Epidermal melanocyte (primary cell): ENCODE data around the gene TTC23L.

Source experiments
- DNase-seq: peaks from one replicate; pipeline ENCODE4 v3.0.0; 2011; ENCODE audit warnings: low spot score; ENCODE audit not compliant: insufficient read length

The TTC23L gene

DNA sequence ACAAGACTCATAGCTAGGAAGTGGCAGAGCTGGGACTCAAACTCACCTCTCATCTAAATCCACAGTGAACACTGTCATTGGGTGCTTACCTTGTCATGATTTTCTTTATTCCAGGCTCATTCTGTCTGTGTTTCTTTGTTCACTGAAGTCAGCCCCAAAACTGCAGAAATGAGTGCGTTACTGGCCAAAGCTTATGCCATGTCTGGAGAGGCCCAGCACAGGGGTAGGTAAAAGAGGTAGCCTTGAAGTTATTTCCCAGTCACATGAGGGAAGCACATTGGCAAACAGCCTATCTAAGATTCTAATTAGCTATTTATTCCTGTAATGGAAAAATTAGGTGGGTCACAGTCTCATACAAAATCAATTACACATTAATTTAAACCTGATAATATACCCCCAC lies 29.8 kb downstream of the TTC23L start:
- DNase-seq: no peak

DNA sequence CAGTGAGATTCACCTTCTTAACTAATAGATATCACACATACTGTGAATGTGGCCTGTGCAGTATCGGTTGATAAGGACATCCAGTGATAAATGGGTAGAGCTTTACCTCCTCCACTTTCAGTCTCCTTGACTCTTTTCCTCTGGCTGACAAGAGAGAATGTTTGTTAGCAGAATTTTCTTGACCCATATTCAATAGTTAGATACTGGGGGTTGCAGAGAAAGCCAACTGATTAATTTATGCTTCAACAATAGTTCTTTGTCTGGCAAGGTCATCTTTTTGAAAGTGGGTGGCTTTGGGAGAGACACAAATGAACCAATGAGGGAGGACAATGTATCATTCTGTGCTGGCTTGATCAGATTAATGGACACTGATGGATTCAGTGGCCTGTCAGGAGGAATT lies 30.3 kb downstream of the TTC23L start:
- DNase-seq: no peak

DNA sequence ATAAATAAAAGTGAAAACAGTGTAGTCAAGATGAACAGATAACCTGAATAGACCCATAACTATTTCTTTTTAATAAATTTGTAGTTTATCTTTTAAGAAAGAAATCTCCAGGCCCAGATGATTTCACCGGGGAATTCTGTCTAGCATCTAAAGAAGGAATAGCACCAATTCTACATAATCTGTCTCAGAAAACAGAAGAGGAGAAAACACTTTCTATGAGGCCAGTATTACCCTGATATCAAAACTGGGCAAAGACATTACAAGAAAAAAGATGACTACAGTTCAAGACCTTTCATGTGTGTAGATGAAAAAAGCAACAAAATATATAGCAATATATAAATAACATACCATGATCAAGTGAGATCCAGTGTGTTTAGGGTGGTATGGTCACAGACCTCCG lies 31.4 kb downstream of the TTC23L start:
- no peak for DNase-seq

DNA sequence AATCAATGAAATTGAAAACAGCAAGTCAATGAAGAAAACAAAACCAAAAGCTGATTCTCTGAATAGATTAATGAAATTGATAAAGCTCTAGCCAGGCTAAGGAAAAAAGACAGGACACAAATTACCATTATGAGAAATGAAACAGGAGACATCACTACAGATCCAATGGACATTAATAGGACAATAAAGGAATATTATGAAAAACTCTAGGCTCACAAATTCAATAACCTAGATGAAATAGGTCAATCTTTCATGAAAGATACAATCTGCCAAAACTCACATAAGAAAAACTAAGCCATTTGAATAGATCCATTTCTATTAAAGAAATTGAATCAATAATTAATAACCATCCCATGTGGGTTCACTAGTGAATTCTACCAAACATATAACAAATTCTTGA lies 37.3 kb downstream of the TTC23L start:
- no peak for DNase-seq

DNA sequence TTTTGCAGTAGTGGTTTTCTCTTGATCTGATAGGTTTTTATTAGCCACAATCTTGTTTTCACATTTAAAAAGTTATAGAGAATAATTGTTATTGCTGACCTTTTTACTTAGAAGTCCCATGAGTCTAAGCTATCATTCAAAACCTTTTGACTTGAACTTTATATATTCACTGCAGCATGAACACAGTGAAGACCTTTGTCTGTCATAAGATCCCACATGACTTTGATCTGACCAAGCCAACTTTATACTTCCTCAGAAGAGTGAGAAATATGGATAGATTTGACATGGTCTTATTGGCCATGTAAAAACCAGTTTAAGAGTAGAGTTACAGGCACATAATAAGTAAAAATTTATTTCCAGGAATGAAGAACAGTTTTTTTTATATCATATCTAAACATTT lies 42.3 kb downstream of the TTC23L start:
- peak; percentile 46 for DNase-seq

DNA sequence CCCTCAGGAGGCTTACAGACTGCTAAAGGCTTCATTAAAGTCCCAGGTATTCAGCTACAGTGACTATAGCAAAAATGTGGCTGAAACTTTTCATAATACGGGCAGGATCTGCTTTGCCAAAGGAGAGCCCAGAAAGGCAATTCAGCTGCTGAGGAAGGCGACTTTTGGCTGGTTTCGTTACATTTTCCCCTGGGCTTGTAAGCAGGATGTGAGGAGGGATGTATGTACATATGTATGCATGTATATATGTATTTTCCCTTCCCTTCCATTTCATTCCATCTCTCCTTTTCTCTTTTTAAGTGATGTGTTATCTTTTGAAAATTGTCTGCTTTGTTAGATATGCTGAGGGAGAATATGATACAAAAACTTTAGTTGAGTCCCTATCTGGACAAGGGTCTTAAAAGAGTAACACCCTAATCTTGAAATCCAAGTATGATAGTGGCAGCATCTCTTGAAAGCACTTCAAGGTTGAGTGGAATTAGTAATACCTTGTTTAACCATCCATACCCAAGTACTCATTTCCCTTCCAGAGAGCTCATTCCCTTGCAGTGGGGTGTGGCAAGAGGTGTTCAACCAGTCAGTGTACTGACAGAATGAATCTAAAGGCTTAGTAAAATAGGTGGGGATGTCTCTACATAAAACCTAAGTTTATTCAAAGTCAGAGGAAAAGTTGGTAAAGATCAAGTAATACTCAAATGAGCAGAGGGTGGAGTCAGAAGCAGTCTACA lies 47.6 kb downstream of the TTC23L start:
- no peak for DNase-seq

DNA sequence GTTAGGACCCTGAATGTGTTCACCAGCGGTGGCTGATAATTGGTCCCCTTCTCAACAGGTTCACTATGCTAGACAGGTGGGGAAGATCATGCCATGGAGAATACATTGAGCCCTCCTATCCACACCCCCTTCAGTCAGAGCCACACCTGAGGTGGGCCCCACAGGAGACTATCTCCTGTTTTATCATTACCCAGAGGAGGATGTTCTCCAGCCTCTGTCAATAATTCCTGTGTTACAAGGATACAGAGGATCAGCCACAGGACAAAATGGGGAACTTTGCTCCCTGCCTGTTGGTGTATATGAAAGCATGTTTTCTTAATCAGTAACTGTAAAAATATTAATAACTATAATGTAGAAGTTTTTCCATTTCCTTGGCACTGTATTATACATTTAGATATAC lies 50.4 kb downstream of the TTC23L start:
- DNase-seq: no peak

DNA sequence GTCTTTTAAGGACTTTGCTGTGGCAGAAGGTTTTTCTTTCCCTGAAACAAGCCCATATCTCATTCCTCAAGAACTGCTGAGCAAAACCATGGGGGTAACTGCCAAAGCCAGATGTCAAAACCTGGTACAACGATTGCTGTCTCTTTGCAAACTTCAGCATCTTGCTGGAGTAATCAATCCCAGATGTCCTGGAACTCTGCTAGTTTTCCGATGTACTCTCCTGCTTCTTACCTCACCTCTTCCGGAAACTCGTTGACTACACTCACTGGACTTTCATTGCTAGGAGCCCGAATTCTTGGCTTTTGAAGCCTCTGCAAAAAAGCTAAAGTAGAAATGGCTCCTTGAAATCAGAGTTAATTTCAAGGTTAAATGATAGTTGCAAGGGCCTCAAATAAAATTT lies 53.0 kb downstream of the TTC23L start:
- no peak for DNase-seq

DNA sequence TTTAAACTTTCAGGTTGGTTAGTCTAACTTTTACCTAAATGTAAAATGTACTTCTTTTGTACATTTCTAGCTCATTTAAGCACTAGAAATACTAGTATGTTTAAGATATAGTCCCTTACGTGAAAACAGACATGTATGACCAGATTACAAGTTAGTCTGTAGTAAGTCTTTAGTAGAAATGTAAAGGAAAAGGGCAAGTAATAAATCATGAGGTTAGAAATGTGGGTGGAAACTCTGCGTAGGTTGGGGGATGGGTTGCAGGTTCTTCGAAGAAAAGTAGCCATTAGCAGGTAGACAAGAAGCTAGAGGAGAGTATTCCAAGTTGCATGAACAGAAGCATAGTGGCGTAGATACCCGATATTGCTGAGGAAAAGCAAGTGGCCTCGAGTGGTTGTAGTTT lies 53.5 kb downstream of the TTC23L start:
- DNase-seq: no peak

DNA sequence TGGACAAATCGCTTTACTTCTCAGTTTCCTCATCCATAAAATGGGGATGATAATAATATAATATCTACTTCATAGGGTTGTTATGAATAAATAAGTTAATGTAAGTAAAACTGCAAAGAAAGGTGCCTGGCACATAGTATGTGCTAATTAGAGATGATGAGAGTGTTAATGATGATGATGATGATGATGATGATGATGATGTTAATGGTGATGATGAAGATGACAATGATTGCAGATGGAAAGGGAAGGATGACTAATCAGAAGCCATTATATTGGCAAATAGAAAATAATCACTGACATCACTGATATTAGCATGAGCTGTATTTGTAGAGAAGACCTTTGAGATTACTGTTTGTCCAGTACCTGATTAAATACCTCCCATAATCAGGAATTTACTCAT lies 55.8 kb downstream of the TTC23L start:
- no peak for DNase-seq

DNA sequence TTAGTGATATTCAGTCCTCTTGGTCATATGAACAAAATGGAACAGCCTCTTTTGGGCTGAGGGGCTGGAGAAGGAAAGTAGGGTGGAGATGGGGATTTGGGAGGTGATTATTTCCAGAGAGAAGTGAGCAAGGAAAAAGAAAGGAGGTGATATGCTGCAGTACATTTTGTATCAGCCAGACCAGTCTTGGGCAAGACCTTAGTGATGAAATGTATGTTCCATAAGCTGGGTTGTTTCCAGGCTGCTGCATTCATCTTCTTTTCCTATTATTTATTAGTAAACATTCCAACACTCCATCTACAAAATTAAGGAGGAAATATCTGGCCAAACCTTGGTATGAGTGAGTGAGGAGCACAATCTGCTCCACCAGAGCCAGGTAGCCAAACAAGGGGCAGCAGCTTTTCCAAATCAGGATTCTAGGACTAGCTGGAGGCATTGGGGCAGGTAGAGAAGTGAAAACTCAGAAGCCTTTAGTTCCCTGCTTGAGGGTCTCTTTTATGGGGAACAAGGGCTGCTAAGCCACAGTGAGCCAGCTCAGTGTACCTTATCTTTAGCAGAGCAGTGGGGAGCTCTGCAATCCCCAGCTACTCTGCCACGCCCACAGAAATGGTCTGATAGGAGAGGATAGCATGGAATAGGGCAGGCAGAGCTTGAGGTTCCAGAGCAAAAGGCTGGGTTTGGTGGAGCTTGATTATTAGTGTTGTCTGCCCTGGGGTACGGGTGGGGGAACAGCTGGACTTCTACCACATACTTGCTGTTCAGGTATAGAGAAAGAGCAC lies 56.9 kb downstream of the TTC23L start:
- DNase-seq: no peak

DNA sequence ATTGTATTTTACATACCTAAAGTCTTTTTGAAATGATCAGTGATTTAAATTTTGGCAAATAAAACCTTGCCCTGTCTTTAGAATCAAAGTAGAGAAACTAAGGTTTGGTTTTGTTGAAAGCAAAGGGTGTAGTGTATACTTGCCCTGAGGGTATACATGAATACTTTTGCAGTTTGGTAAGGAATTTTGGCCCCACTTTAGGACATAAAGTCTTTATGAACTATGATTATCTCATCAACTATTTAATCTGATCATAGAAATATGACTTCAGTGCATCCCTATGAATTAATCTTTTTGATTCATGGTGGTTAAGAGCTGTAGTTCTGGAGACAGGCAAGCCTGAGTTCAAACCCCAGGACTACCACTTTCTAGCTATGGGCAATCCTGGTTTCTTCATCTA lies 58.7 kb downstream of the TTC23L start:
- DNase-seq: no peak

DNA sequence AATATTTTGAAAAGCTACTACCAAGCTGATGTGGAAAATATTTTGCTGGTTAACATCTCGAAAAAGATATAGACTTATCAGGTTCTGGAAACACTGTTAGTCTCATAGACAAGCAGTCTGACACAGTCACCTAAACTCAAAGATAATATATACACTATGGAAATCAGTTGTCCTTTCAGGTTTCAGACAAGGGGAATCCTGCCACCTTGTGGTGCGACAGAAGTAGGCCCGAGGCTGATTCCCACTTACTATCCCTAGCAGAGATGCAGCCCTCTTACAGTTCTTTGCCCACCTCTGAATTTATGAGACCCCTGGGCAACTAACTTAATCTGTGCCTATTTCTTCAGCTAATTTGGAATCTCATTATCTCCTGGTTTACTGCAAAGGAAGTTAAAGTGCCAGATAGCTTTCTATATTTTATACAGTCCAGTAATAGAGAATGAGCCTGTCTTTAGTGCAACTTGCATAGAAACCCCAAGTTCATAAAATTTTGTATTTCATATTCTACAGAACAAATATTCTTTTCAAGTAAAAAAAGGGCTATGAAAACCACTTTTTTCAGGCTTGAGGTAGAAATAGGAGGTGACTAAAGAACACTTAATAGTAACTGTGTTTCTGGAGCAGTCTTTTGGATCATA lies 59.4 kb downstream of the TTC23L start:
- peak; percentile 55 for DNase-seq

DNA sequence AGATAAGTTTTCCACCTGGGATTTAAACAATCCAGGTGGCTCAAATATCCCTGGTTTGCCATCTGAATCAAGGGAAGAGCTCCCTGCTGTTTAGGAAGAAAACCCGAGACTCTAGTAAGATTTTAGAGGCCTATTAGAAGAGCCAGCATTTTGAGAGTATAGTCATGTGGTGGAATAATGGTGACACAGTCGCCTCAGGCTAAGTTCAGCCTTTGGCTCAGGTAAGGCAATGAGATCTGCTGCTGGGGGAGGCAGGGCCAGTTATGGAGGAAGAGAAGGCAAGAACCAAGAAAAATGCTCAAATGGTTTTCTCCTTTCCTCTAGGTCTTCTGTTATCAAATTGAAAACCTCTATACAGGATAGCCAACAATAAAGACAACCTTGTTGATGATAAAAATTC lies 60.1 kb downstream of the TTC23L start:
- no peak for DNase-seq

DNA sequence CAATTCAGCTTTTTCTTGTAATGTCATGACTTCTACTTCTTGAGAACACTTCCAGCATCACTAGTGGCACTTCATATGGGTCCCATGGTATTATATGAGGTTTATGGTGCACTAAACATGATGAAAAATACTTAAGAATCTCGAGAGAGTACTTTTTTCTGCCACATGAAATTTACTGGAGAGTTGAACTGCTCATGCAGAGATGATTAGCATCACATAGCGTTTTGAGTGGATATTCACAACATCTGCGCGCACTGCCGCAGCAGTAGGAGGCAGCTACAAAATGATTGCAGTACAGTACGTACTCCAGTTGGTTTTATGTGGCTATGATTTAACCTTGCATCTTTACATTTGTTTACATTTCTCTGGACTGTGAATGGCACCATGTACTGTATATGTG lies 61.7 kb downstream of the TTC23L start:
- DNase-seq: no peak

DNA sequence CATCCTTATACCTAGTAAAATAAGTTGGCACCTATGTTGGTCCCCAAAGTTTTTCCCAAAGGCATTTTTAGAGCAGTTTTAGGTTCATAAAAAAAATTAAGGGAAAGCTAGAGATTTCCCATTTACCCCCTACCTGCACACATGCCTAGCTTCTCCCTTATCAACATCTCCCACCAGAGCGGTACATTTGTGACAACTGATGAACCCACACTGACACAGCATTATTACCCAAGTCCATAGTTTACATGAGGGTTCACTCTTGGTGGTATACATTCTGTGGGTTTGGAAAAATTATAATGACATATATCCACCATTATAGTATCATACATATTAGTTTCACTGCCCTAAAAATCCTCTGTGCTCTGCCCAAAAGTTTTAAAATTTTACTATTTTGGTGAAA lies 64.3 kb downstream of the TTC23L start:
- DNase-seq: no peak

DNA sequence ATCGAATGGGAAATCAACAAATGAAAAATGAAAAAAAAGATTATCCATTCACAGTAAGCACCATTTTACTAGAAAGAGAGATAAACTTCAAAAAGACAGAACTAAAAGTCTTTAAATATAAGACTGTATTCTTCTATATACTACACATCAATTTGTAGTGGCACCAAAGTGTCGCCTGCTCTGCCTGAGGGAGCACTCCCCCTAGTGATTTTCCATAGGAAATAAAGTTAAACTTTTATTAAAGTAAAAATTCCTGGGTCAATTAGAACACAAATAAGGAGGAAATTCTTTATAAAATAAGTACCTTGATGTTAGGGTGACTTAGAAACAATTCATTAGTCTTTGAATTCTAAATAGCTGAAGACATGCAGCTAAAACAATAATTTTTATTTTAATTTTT lies 66.6 kb downstream of the TTC23L start:
- no peak for DNase-seq

DNA sequence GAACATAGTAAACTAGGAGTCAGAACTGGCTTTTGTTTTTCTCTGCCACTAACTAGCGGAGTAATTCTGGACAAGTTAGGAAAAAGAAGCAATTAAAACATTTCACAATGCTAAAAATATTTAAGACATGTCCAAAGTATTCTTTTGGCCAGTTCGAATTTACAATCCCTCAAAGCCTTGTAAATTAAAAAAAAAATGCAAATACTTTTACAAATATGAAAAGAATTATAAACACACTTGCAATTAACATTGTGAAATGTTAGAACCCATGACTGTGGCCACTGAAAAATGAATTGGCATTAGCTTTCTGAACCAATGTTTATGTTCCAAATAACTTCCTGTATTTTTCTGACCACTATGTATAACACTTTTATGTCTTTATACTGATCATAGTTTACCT lies 74.1 kb downstream of the TTC23L start:
- no peak for DNase-seq

DNA sequence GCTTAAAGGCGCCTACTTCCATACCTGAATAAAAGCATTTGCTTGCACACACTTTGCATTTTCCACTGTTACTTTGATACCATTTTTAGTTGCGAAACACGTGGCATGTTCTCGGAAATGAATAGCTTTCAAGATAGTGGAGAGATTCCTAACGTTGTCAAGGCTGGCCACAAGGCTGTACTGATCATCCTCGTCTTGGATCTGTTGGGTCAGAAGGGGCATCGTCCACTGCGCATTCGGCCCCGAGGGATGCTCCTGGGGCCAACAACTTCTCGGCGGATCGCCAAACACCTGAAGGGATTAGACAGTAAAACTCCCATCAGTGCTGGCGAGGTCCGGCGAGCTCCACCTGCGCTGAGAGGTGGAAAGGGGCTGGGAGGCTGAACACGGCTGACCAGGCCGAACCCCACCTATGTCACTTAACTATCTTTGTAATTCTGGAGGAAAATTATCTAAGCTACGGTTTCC lies 75.7 kb downstream of the TTC23L start:
- no peak for DNase-seq

DNA sequence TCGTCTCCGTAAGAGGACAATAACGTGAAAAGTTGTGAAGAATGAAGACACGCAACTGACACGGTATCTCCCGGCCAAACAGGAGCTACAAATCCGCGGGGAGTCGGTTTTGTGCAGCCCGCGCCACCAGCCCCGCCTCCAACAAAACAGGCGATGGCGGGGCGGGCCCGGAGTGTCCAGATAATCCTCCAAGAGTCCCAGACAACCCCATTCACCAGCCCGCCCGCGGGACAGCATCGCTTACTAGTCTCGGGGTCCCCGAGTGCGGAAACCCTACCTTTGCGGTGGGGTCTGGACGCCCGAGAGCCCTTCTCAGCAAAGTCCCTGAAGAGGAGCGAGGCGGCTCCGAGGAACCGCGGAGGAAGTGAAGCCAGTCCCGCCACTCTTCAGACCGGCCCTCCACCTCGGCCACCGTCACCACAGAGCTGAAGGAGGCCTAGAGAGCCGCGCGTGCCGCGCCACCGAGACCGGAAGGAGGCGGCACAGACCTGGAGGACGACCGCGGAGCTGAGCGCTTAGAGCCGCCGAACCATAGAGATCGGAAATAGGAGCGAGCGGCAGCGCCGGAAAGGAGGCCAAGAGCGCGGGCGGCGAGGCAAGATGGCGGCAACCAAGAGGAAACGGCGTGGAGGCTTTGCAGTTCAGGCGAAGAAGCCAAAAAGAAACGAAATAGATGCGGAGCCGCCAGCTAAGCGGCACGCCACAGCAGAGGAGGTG lies 76.3 kb downstream of the TTC23L start, which contains the start of the genes BRIX1 and RAD1:
BRIX1 (plus strand) TSS at position 573 of the 717 bp plus-strand sequence; CDS start at position 601, 28 bp downstream.
RAD1 (minus strand) TSS at position 366 of the 717 bp plus-strand sequence. CDS start 612 bp downstream, outside the sequence.
- DNase-seq: peak; percentile 83

DNA sequence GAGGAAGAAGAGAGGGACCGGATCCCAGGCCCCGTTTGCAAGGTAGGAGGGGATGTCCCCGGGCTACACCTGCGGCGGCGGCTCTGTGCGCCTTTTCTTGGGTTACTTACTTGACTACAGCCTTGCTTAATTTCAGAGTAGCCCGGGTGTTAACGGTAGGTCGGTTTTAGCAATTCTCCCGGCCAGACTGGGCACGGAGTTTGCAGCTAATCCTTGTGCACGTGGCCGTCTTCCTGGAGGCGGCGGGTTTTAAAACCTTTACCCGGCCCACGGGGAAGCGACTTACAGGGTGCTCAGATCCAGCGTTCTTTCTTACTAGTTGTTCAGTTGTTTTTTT lies 76.9 kb downstream of the TTC23L start:
- DNase-seq: no peak

DNA sequence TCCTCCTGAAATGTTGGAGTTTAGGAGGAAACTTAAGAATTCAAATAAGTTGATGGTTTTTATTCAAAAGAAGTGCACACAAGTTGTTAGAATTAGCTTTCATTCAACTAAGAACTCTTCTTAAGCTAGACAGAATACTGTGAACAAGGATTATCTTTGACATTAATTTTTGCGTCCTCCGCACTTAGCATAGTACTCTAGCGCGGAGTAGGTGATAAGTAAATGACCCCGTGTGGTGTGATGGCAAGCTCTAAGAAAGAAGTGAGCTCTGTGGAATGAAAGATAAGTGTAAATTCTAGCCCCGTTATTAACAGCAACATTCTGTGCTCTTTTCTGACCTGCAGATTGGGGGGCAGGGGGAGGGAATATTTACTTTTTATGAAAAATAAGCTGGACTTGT lies 77.6 kb downstream of the TTC23L start:
- DNase-seq: no peak
